Vagina (tissue), 2 donors: Measurements from ENCODE around the gene EAF2. TPM values are rescaled to one million over a fixed set of nuclear protein-coding genes. Genes with fewer than 3 reads are reported as not detected.

Experiments used
- DNase-seq, 2 donors: peaks; one replicate each; pipeline ENCODE4 v3.0.0-alpha.2; 2017; ENCODE audit errors: extremely low spot score in 2 of 2
- H3K27ac ChIP-seq: fragments of 200-600 bp; sonication (generic); one replicate; pipeline ENCODE4 v1.5.1; 2019
- H3K27me3 ChIP-seq: fragments of 200-600 bp; sonication (generic); one replicate; pipeline ENCODE4 v1.5.1; 2019
- H3K36me3 ChIP-seq, 2 donors: fragments of 200-600 bp; sonication (generic); one replicate each; pipeline ENCODE4 v1.5.1; 2017 to 2019
- H3K4me1 ChIP-seq: fragments of 200-600 bp; sonication (generic); one replicate; pipeline ENCODE4 v1.5.1; 2019
- H3K4me3 ChIP-seq, 2 donors: fragments of 200-600 bp; sonication (generic); 1 replicate in 1 of 2; 2 replicates in 1 of 2; pipeline ENCODE4 v1.5.1; 2016 to 2019
- H3K9me3 ChIP-seq: fragments of 200-600 bp; sonication (generic); one replicate; pipeline ENCODE4 v1.5.1; 2019
- CTCF ChIP-seq, 3 experiments: fragments of 450-650 bp in 2 of 3; fragments of 200-600 bp in 1 of 3; sonication (generic) in 1 of 3; IDR thresholded peaks; one replicate each; pipeline ENCODE4 v1.5.1; 2017 to 2019; ENCODE audit warnings: antibody characterized with exemption in 3 of 3, mild to moderate bottlenecking in 2 of 3, moderate library complexity in 2 of 3
- POLR2A ChIP-seq, 2 donors: fragments of 450-650 bp; IDR thresholded peaks; one replicate each; pipeline ENCODE4 v1.6.1; 2017; ENCODE audit warnings: antibody characterized with exemption in 2 of 2, mild to moderate bottlenecking in 2 of 2, moderate library complexity in 2 of 2
- POLR2AphosphoS5 ChIP-seq, 2 donors: sonication (generic); formaldehyde crosslinking; IDR thresholded peaks; one replicate each; pipeline ENCODE4 v1.9.0; 2017; ENCODE audit warnings: antibody characterized with exemption in 2 of 2, mild to moderate bottlenecking in 2 of 2, low read depth in 1 of 2; ENCODE audit not compliant: insufficient read depth in 1 of 2
- intact Hi-C: fragments of 100-400 bp; cut with DNase I; formaldehyde crosslinking; loops from one replicate; pipeline ENCODE4 v1.15.1; 2023
- total RNA-seq: library from RNA; depleted of rRNA; stranded (reverse); fragments of >200 nt; gene quantifications from one replicate; pipeline ENCODE4 v1.2.3, GENCODE V29; 2016

The EAF2 gene
- total RNA-seq, 1 donor from 2014 or later, result 2.2 TPM

GRCh38 chr3:121796970-121797369 lies 38.0 kb upstream of the EAF2 start:
- Histone ChIP-seq H3K36me3 (peaks cover 0 to 4% of the 10 kb centered on the region in 2 donors), H3K27me3 (no peaks in the 10 kb centered on the region), H3K27ac (no peak overlapping the region), H3K4me1 (no peaks in the 10 kb centered on the region), H3K4me3 (no peak overlapping the region), H3K9me3 (no peaks in the 10 kb centered on the region)
- TF ChIP-seq POLR2A (IDR thresholded peaks at IDR 0.05) (no peak), CTCF (IDR thresholded peaks at IDR 0.05) (no peak), POLR2AphosphoS5 (IDR thresholded peaks at IDR 0.05; ENCODE audit: insufficient read depth in 1 of 2, low read depth in 1 of 2) (no peak)
- DNase-seq, result no peak
- intact Hi-C loops, result no loop called here

GRCh38 chr3:121800906-121801305 lies 34.1 kb upstream of the EAF2 start:
- TF ChIP-seq POLR2AphosphoS5 (IDR thresholded peaks at IDR 0.05; ENCODE audit: insufficient read depth in 1 of 2, low read depth in 1 of 2), result no peak
- TF ChIP-seq POLR2A (IDR thresholded peaks at IDR 0.05), result no peak
- no peak for TF ChIP-seq CTCF (IDR thresholded peaks at IDR 0.05)
- Histone ChIP-seq H3K27ac (no peak overlapping the region), H3K4me1 (no peaks in the 10 kb centered on the region), H3K27me3 (no peaks in the 10 kb centered on the region), H3K4me3 (no peak overlapping the region), H3K36me3 (peaks cover 0 to 21% of the 10 kb centered on the region in 2 donors), H3K9me3 (no peaks in the 10 kb centered on the region)
- DNase-seq, result no peak
- intact Hi-C loops, result no loop called here

GRCh38 chr3:121803771-121804320 lies 31.2 kb upstream of the EAF2 start:
- no peaks in the 10 kb centered on the region for H3K27me3 ChIP-seq
- TF ChIP-seq POLR2A (IDR thresholded peaks at IDR 0.05), result no peak
- no peak for TF ChIP-seq CTCF (IDR thresholded peaks at IDR 0.05)
- no peak for TF ChIP-seq POLR2AphosphoS5 (IDR thresholded peaks at IDR 0.05; ENCODE audit: insufficient read depth in 1 of 2, low read depth in 1 of 2)
- H3K4me1 ChIP-seq, result no peaks in the 10 kb centered on the region
- DNase-seq, result no peak
- H3K27ac ChIP-seq, result no peak overlapping the region
- H3K9me3 ChIP-seq, result no peaks in the 10 kb centered on the region
- no peak overlapping the region for H3K4me3 ChIP-seq
- intact Hi-C loops, result no loop called here
- H3K36me3 ChIP-seq, result peaks cover 0 to 31% of the 10 kb centered on the region in 2 donors

GRCh38 chr3:121809249-121809648 lies 25.8 kb upstream of the EAF2 start:
- intact Hi-C loops, result no loop called here
- DNase-seq, result no peak
- Histone ChIP-seq H3K36me3 (peaks cover 0 to 46% of the 10 kb centered on the region in 2 donors), H3K4me1 (no peaks in the 10 kb centered on the region), H3K27me3 (no peaks in the 10 kb centered on the region), H3K4me3 (no peak overlapping the region), H3K9me3 (no peaks in the 10 kb centered on the region), H3K27ac (no peak overlapping the region)
- TF ChIP-seq POLR2AphosphoS5 (IDR thresholded peaks at IDR 0.05; ENCODE audit: insufficient read depth in 1 of 2, low read depth in 1 of 2) (no peak), CTCF (IDR thresholded peaks at IDR 0.05) (no peak), POLR2A (IDR thresholded peaks at IDR 0.05) (no peak)

- Histone ChIP-seq H3K27me3 (no peaks in the 10 kb centered on the region), H3K9me3 (no peaks in the 10 kb centered on the region), H3K36me3 (peaks cover 0 to 13% of the 10 kb centered on the region in 2 donors), H3K27ac (no peak overlapping the region), H3K4me1 (no peaks in the 10 kb centered on the region), H3K4me3 (no peak overlapping the region)
- no peak for TF ChIP-seq POLR2AphosphoS5 (IDR thresholded peaks at IDR 0.05; ENCODE audit: insufficient read depth in 1 of 2, low read depth in 1 of 2)
- TF ChIP-seq POLR2A (IDR thresholded peaks at IDR 0.05), result no peak
- TF ChIP-seq CTCF (IDR thresholded peaks at IDR 0.05), result no peak
- intact Hi-C loops, result no loop called here
- DNase-seq, result no peak
Measured at GRCh38 chr3:121817753-121818152, 17.3 kb upstream of the EAF2 start.
